PC-9 (cell line): Measurements from ENCODE around the gene KIRREL2. TPM values are rescaled to one million over a fixed set of nuclear protein-coding genes. Genes with fewer than 3 reads are reported as not detected.

ENCODE experiments used
- BruUV-seq: library from RNA; stranded (reverse); fragments of 400-500 nt; replicated peaks from 2 replicates; lab custom pipeline; 2021; lab: Mats Ljungman, UMichigan
- CTCF ChIA-PET: fragments of 300-600 bp; sonication (Branson Sonifier 250); formaldehyde crosslinking; loops from one replicate; lab custom pipeline; 2022; ENCODE audit warnings: antibody characterized with exemption; lab: Charles Lee
- POLR2A ChIA-PET: fragments of 300-600 bp; sonication (Branson Sonifier 250); formaldehyde crosslinking; loops from one replicate; lab custom pipeline; 2022; ENCODE audit warnings: antibody characterized with exemption; ENCODE audit not compliant: unreplicated experiment; lab: Charles Lee
- DNase-seq, 2 experiments: peaks; one replicate each; pipeline versions ENCODE4 v3.0.0 to v3.0.0-alpha.2; 2015 to 2022; ENCODE audit warnings: mixed read lengths in 1 of 2
- H2AFZ ChIP-seq: fragments of 200-600 bp; sonication (generic); 2 replicates; pipeline ENCODE4 v1.8.1; 2017; ENCODE audit warnings: antibody characterized with exemption
- H3F3A ChIP-seq: fragments of 200-600 bp; sonication (generic); 2 replicates; pipeline ENCODE4 v1.8.1; 2017; ENCODE audit warnings: antibody characterized with exemption, mild to moderate bottlenecking, low read depth; ENCODE audit not compliant: insufficient read depth
- H3K27ac ChIP-seq: fragments of 200-600 bp; sonication (generic); 2 replicates; pipeline ENCODE4 v1.6.1; 2016; ENCODE audit warnings: mixed run types
- H3K27me3 ChIP-seq: fragments of 200-600 bp; sonication (generic); 2 replicates; pipeline ENCODE4 v1.6.1; 2016; ENCODE audit warnings: low read depth, mixed run types; ENCODE audit not compliant: insufficient read depth
- H3K36me3 ChIP-seq: fragments of 200-600 bp; sonication (generic); 2 replicates; pipeline ENCODE4 v1.6.1; 2016; ENCODE audit warnings: low read depth, mixed run types
- H3K4me1 ChIP-seq: fragments of 200-600 bp; sonication (generic); replicated peaks from 2 replicates; pipeline ENCODE4 v1.6.1; 2016; ENCODE audit warnings: mixed run types; ENCODE audit not compliant: insufficient read depth
- H3K4me2 ChIP-seq: fragments of 200-600 bp; sonication (generic); 2 replicates; pipeline ENCODE4 v1.6.1; 2017; ENCODE audit warnings: mixed run types
- H3K4me3 ChIP-seq: fragments of 200-600 bp; sonication (generic); 2 replicates; pipeline ENCODE4 v1.6.1; 2016; ENCODE audit warnings: mixed run types
- H3K79me2 ChIP-seq: fragments of 200-600 bp; sonication (generic); 2 replicates; pipeline ENCODE4 v1.6.1; 2017; ENCODE audit warnings: low read depth, mixed run types
- H3K9me2 ChIP-seq: fragments of 200-600 bp; sonication (generic); 2 replicates; pipeline ENCODE4 v1.8.1; 2017; ENCODE audit warnings: mild to moderate bottlenecking; ENCODE audit not compliant: insufficient read depth
- H3K9me3 ChIP-seq: fragments of 200-600 bp; sonication (generic); 2 replicates; pipeline ENCODE4 v1.8.1; 2016; ENCODE audit warnings: low read depth; ENCODE audit not compliant: insufficient read depth
- H4K20me1 ChIP-seq: fragments of 200-600 bp; sonication (generic); 2 replicates; pipeline ENCODE4 v1.8.1; 2017; ENCODE audit not compliant: insufficient read depth
- EZH2 ChIP-seq: fragments of 200-600 bp; sonication (generic); IDR thresholded peaks from 2 replicates; pipeline ENCODE4 v1.8.0; 2017; ENCODE audit warnings: antibody characterized with exemption, low read depth
- intact Hi-C: fragments of 100-400 bp; cut with micrococcal nuclease; formaldehyde crosslinking; loops from one replicate; pipeline ENCODE4 v1.10.0; 2022; ENCODE audit not compliant: unreplicated experiment
- total RNA-seq: library from RNA; stranded (reverse); gene quantifications from 2 replicates; pipeline ENCODE4 v1.2.3, GENCODE V29; 2021
- TF ChIP-seq, protein P1 (sequence below): fragments of 200-600 bp; sonication (generic); conservative IDR thresholded peaks from 2 replicates; pipeline ENCODE4 v1.6.1; 2017; ENCODE audit warnings: mixed run types, antibody characterized with exemption, mild to moderate bottlenecking, moderate library complexity

The KIRREL2 gene
- total RNA-seq, 1 experiment from 2014 or later: not detected

DNA sequence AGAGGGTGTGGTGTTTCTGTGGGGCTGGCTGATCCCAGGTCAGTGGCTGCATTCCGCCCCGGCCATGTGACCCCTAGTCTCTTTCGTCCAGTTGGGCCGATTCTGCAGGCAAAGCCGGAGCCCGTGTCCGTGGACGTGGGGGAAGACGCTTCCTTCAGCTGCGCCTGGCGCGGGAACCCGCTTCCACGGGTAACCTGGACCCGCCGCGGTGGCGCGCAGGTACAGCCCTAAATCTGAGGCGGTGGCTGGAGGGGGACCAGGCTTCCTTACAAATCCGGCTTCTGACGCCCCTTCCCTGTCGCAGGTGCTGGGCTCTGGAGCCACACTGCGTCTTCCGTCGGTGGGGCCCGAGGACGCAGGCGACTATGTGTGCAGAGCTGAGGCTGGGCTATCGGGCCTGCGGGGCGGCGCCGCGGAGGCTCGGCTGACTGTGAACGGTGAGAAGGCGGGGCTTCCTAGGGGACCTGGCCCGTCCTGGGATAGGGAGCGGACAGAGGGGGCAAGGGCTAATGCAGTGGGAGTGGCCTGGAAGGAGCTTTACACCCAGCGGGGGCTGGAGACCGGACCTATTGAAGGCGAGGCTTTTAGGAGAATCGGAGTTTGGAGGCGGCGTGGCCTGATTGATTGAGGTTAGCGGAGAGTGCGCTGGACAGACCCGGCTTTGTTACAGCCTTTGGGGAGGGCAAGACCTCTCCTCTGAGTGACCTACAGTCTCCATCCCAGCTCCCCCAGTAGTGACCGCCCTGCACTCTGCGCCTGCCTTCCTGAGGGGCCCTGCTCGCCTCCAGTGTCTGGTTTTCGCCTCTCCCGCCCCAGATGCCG lies 4.3 kb downstream of the KIRREL2 start:
- H3K27ac ChIP-seq: no peak overlapping the region
- no peaks in the 10 kb centered on the region for H3K9me2 ChIP-seq
- no peak overlapping the region for H2AFZ ChIP-seq
- TF ChIP-seq, protein P1, sequence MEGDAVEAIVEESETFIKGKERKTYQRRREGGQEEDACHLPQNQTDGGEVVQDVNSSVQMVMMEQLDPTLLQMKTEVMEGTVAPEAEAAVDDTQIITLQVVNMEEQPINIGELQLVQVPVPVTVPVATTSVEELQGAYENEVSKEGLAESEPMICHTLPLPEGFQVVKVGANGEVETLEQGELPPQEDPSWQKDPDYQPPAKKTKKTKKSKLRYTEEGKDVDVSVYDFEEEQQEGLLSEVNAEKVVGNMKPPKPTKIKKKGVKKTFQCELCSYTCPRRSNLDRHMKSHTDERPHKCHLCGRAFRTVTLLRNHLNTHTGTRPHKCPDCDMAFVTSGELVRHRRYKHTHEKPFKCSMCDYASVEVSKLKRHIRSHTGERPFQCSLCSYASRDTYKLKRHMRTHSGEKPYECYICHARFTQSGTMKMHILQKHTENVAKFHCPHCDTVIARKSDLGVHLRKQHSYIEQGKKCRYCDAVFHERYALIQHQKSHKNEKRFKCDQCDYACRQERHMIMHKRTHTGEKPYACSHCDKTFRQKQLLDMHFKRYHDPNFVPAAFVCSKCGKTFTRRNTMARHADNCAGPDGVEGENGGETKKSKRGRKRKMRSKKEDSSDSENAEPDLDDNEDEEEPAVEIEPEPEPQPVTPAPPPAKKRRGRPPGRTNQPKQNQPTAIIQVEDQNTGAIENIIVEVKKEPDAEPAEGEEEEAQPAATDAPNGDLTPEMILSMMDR: no peak
- TF ChIP-seq EZH2: no peak
- BruUV-seq: no TSS peak
- no peak overlapping the region for H3K4me2 ChIP-seq
- intact Hi-C loops: no loop called here
- H4K20me1 ChIP-seq: no peaks in the 10 kb centered on the region
- no peaks in the 10 kb centered on the region for H3K9me3 ChIP-seq
- no peaks in the 10 kb centered on the region for H3F3A ChIP-seq
- DNase-seq: no peak
- H3K4me1 ChIP-seq: no peaks in the 10 kb centered on the region
- no peaks in the 10 kb centered on the region for H3K79me2 ChIP-seq
- H3K36me3 ChIP-seq: no peaks in the 10 kb centered on the region
- H3K4me3 ChIP-seq: no peak overlapping the region
- CTCF ChIA-PET: no interaction called here
- POLR2A ChIA-PET: no interaction called here
- H3K27me3 ChIP-seq: peaks cover 90% of the 10 kb centered on the region

DNA sequence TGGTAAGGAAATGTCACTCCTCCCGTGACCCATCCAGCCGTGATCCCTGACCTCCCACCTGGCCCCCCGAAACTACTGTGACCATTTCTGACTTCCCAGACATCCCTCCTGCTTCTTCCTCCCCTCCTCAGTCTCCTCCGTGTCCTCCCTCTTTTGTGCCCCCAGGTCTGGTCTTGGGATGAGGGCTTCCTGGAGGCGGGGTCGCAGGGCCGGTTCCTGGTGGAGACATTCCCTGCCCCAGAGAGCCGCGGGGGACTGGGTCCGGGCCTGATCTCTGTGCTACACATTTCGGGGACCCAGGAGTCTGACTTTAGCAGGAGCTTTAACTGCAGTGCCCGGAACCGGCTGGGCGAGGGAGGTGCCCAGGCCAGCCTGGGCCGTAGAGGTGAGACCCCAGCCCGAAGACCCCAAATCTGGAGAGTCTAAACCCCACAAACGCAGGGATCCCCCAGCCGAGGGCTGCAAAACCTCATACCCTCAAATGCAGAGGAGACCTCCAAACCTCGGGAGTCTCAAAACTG lies 5.0 kb downstream of the KIRREL2 start:
- no peaks in the 10 kb centered on the region for H3K36me3 ChIP-seq
- no peak overlapping the region for H2AFZ ChIP-seq
- H3K27ac ChIP-seq: no peak overlapping the region
- peaks cover 90% of the 10 kb centered on the region for H3K27me3 ChIP-seq
- no peaks in the 10 kb centered on the region for H4K20me1 ChIP-seq
- DNase-seq: no peak
- ChIA-PET POLR2A (no interaction called here), CTCF (no interaction called here)
- no peaks in the 10 kb centered on the region for H3K4me1 ChIP-seq
- no peaks in the 10 kb centered on the region for H3K9me2 ChIP-seq
- H3F3A ChIP-seq: no peaks in the 10 kb centered on the region
- no peak overlapping the region for H3K4me2 ChIP-seq
- BruUV-seq: no TSS peak
- intact Hi-C loops: no loop called here
- H3K4me3 ChIP-seq: no peak overlapping the region
- H3K9me3 ChIP-seq: no peaks in the 10 kb centered on the region
- no peaks in the 10 kb centered on the region for H3K79me2 ChIP-seq
- TF ChIP-seq, protein P1: no peak
- no peak for TF ChIP-seq EZH2

DNA sequence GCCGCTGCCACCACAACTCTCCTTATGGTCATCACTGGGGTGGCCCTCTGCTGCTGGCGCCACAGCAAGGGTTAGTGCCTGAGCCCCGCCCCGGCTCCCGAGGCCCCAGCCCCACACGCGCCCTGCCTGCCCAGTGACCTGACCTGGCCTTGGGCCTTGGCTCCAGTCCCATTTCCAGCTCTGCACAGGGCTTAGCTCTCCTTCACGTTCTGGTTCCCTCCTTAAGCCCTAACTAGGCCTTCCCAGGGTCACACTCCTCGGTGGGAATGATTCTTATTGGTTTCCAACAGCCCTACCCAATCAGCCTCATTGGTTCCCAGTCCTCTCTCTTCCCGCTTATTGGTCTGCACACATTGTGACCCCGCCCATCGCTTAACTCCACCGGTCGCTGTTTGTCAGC lies 5.8 kb downstream of the KIRREL2 start:
- DNase-seq: no peak
- H3K27ac ChIP-seq: no peak overlapping the region
- no peaks in the 10 kb centered on the region for H3F3A ChIP-seq
- no peak overlapping the region for H3K4me2 ChIP-seq
- POLR2A ChIA-PET: no interaction called here
- intact Hi-C loops: no loop called here
- no peak overlapping the region for H3K4me3 ChIP-seq
- no peaks in the 10 kb centered on the region for H4K20me1 ChIP-seq
- H3K36me3 ChIP-seq: no peaks in the 10 kb centered on the region
- H3K9me2 ChIP-seq: no peaks in the 10 kb centered on the region
- H3K9me3 ChIP-seq: no peaks in the 10 kb centered on the region
- CTCF ChIA-PET: no interaction called here
- H3K79me2 ChIP-seq: no peaks in the 10 kb centered on the region
- H3K27me3 ChIP-seq: peaks cover 90% of the 10 kb centered on the region
- no peak for TF ChIP-seq EZH2
- no peak overlapping the region for H2AFZ ChIP-seq
- no peaks in the 10 kb centered on the region for H3K4me1 ChIP-seq
- BruUV-seq: no TSS peak
